GM12878 (cell line): ENCODE results near the gene JAML. TPM values are rescaled to one million over a fixed set of nuclear protein-coding genes. Genes with fewer than 3 reads are reported as not detected.

Experiments used
- ATAC-seq: fragments of 200-7000 bp; cut with Tn5 transposase; 3 replicates; pipeline ENCODE4 v1.9.1; 2020; ENCODE audit warnings: mild to moderate bottlenecking, moderate library complexity
- BruUV-seq: library from RNA; stranded (reverse); fragments of 400-500 nt; replicated peaks from 2 replicates; lab custom pipeline; 2021; lab: Mats Ljungman, UMichigan
- CTCF ChIA-PET: fragments of 300-600 bp; sonication (Branson Sonifier 250); formaldehyde crosslinking; extraction: SDS; loops from one replicate; lab custom pipeline; 2021; ENCODE audit warnings: inconsistent platforms; lab: Yijun Ruan, JAX
- POLR2A ChIA-PET: fragments of 350-600 bp; formaldehyde crosslinking; extraction: SDS; loops from one replicate; lab custom pipeline; 2021; ENCODE audit warnings: inconsistent platforms; lab: Charles Lee
- RAD21 ChIA-PET: fragments of 300-600 bp; sonication (Branson Sonifier 250); formaldehyde crosslinking; loops from one replicate; lab custom pipeline; 2023; ENCODE audit warnings: antibody characterized with exemption; ENCODE audit not compliant: unreplicated experiment; lab: Charles Lee
- SMC1A ChIA-PET: fragments of 300-600 bp; sonication (Branson Sonifier 250); formaldehyde crosslinking; loops from one replicate; lab custom pipeline; 2023; ENCODE audit not compliant: unreplicated experiment, uncharacterized antibody; lab: Charles Lee
- DNase-seq: peaks from one replicate; pipeline ENCODE4 v3.0.0-alpha.2; 2011; ENCODE audit warnings: low read depth, low spot score
- FAIRE-seq: peaks from 3 replicates; lab custom pipeline; 2011; peaks lifted over from hg19 to GRCh38; lab: Jason Lieb, UNC
- H2AFZ ChIP-seq: 2 replicates; pipeline ENCODE4 v1.6.0; 2011; ENCODE audit warnings: low read depth, low read length, control low read depth; ENCODE audit not compliant: control insufficient read depth
- H3K27ac ChIP-seq: 2 replicates; pipeline ENCODE4 v1.5.1; 2011; ENCODE audit warnings: control low read depth; ENCODE audit not compliant: control insufficient read depth, insufficient read depth
- H3K27me3 ChIP-seq, 2 experiments: replicated peaks in 1 of 2; 2 replicates each; pipeline versions ENCODE4 v1.6.0 to v1.6.1; 2011; ENCODE audit warnings: low read length in 1 of 2; ENCODE audit not compliant: control insufficient read depth in 2 of 2, insufficient read depth in 2 of 2
- H3K36me3 ChIP-seq, 2 experiments: 2 replicates each; pipeline ENCODE4 v1.5.1; 2011; ENCODE audit warnings: low read length in 1 of 2; ENCODE audit not compliant: control insufficient read depth in 2 of 2, insufficient read depth in 2 of 2
- H3K4me1 ChIP-seq: 2 replicates; pipeline ENCODE4 v1.6.1; 2011; ENCODE audit warnings: mild to moderate bottlenecking, low read length, moderate library complexity, mixed read lengths; ENCODE audit not compliant: control insufficient read depth, insufficient read depth
- H3K4me2 ChIP-seq: 2 replicates; pipeline ENCODE4 v1.6.0; 2011; ENCODE audit warnings: control low read depth; ENCODE audit not compliant: control insufficient read depth, insufficient read depth
- H3K4me3 ChIP-seq: fragments of 200-600 bp; sonication (generic); 2 replicates; pipeline ENCODE4 v1.5.1; 2016
- H3K79me2 ChIP-seq: 2 replicates; pipeline ENCODE4 v1.6.0; 2011; ENCODE audit warnings: low read length; ENCODE audit not compliant: control insufficient read depth, insufficient read depth
- H3K9ac ChIP-seq: 2 replicates; pipeline ENCODE4 v1.8.0; 2011; ENCODE audit warnings: low read length, control low read depth, mixed read lengths; ENCODE audit not compliant: control insufficient read depth, insufficient read depth
- H3K9me3 ChIP-seq: replicated peaks from 3 replicates; pipeline ENCODE4 v1.5.1; 2011; ENCODE audit warnings: mild to moderate bottlenecking, low read length; ENCODE audit not compliant: control insufficient read depth, insufficient read depth
- H4K20me1 ChIP-seq: 2 replicates; pipeline ENCODE4 v1.6.0; 2011; ENCODE audit not compliant: control insufficient read depth, insufficient read depth
- CHD1 ChIP-seq: IDR thresholded peaks from 2 replicates; pipeline ENCODE4 v1.6.1; 2012; ENCODE audit warnings: low read depth, low read length, improper control_type of control experiment
- CREB1 ChIP-seq: IDR thresholded peaks from 2 replicates; pipeline ENCODE4 v1.6.1; 2012; ENCODE audit warnings: low read depth, mild to moderate bottlenecking, inconsistent platforms
- E2F4 ChIP-seq: IDR thresholded peaks from 2 replicates; pipeline ENCODE4 v1.6.1; 2012; ENCODE audit warnings: low read depth, low read length, improper control_type of control experiment
- ELK1 ChIP-seq: IDR thresholded peaks from 2 replicates; pipeline ENCODE4 v1.6.1; 2012; ENCODE audit warnings: low read depth, low read length, improper control_type of control experiment
- ESRRA ChIP-seq: IDR thresholded peaks from 2 replicates; pipeline ENCODE4 v1.6.1; 2012; ENCODE audit warnings: mild to moderate bottlenecking, low read length, improper control_type of control experiment
- EZH2 ChIP-seq: IDR thresholded peaks from 2 replicates; pipeline ENCODE4 v1.6.1; 2012; ENCODE audit warnings: low read depth, mild to moderate bottlenecking, control low read depth, inconsistent platforms, low read length, borderline replicate concordance; ENCODE audit not compliant: control insufficient read depth
- MLLT1 ChIP-seq: fragments of 450-650 bp; IDR thresholded peaks from 2 replicates; pipeline ENCODE4 v1.6.1; 2016; ENCODE audit warnings: mild to moderate bottlenecking
- MYB ChIP-seq: fragments of 150-350 bp; IDR thresholded peaks from 2 replicates; pipeline ENCODE4 v1.6.1; 2014; ENCODE audit warnings: mild to moderate bottlenecking, low read depth, low read length, borderline replicate concordance
- MYC ChIP-seq: IDR thresholded peaks from 2 replicates; pipeline ENCODE4 v1.6.1; 2011; ENCODE audit warnings: mild to moderate bottlenecking, low read length, moderate library complexity, inconsistent platforms; ENCODE audit not compliant: insufficient read depth, insufficient replicate concordance, insufficient read length, severe bottlenecking
- PAX5 ChIP-seq: IDR thresholded peaks from 2 replicates; pipeline ENCODE4 v1.6.1; 2011; ENCODE audit warnings: low read depth, low read length, borderline replicate concordance
- POLR2AphosphoS5 ChIP-seq: IDR thresholded peaks from 2 replicates; pipeline ENCODE4 v1.6.1; 2011; ENCODE audit warnings: mild to moderate bottlenecking, low read length, inconsistent platforms
- SMAD5 ChIP-seq: IDR thresholded peaks from 2 replicates; pipeline ENCODE4 v1.6.1; 2016; ENCODE audit warnings: antibody characterized with exemption, low read depth
- TAF1 ChIP-seq: IDR thresholded peaks from 2 replicates; pipeline ENCODE4 v1.6.1; 2011; ENCODE audit warnings: mild to moderate bottlenecking, low read depth, low read length, borderline replicate concordance
- TBL1XR1 ChIP-seq: IDR thresholded peaks from 2 replicates; pipeline ENCODE4 v1.6.1; 2012; ENCODE audit warnings: low read depth, low read length, improper control_type of control experiment
- ZNF384 ChIP-seq: IDR thresholded peaks from 2 replicates; pipeline ENCODE4 v1.6.1; 2012; ENCODE audit warnings: low read depth, mild to moderate bottlenecking, low read length, improper control_type of control experiment, borderline replicate concordance
- WGBS: methylation state at CpG from one replicate; pipeline ENCODE4 v1.1.6; 2016; ENCODE audit warnings: low lambda C conversion rate; ENCODE audit not compliant: insufficient replicate concordance, insufficient coverage; ENCODE audit errors: missing lambda C conversion rate; 5-methylcytosine and 5-hydroxymethylcytosine counted together
- in situ Hi-C: fragments of 300-500 bp; cut with MboI; formaldehyde crosslinking; loops from 9 replicates; pipeline ENCODE4 v1.14.3; 2018; ENCODE audit warnings: mixed read lengths
- intact Hi-C: fragments of 100-400 bp; cut with micrococcal nuclease; formaldehyde crosslinking; loops from one replicate; pipeline ENCODE4 v1.14.2; 2022; ENCODE audit not compliant: unreplicated experiment
- polyA plus RNA-seq, 11 experiments: library from polyadenylated mRNA; depleted of rRNA in 4 of 11; unstranded in 6 of 11; stranded (reverse) in 5 of 11; fragments of >200 nt; fragmentation: Nextera tagmentation in 4 of 11; fragmentation: Illumina TruSeq in 1 of 11; extraction: Ambion mirVana in 4 of 11; extraction: Trizol in 1 of 11; gene quantifications; 1 replicate in 1 of 11; 2 replicates in 10 of 11; pipeline versions ENCODE4 v1.2.1 to v1.2.3, GENCODE V29; 2011 to 2016; ENCODE audit warnings: inconsistent platforms in 2 of 11, missing spikeins in 2 of 11, low read depth in 1 of 11
- total RNA-seq, 4 experiments: library from RNA; depleted of rRNA in 3 of 4; stranded (reverse); fragments of >200 nt in 3 of 4; fragmentation: Illumina TruSeq in 1 of 4; extraction: Trizol in 1 of 4; gene quantifications; 2 replicates each; pipeline versions ENCODE4 v1.2.1 to v1.2.3, GENCODE V29; 2013 to 2021

JAML gene
- total and polyA plus RNA-seq, 10 of the 15 experiments (the other 5 are each of a cell fraction or from before 2014, with no cell fraction given): 0.60 to 8.1 (median 3.5) TPM

DNA sequence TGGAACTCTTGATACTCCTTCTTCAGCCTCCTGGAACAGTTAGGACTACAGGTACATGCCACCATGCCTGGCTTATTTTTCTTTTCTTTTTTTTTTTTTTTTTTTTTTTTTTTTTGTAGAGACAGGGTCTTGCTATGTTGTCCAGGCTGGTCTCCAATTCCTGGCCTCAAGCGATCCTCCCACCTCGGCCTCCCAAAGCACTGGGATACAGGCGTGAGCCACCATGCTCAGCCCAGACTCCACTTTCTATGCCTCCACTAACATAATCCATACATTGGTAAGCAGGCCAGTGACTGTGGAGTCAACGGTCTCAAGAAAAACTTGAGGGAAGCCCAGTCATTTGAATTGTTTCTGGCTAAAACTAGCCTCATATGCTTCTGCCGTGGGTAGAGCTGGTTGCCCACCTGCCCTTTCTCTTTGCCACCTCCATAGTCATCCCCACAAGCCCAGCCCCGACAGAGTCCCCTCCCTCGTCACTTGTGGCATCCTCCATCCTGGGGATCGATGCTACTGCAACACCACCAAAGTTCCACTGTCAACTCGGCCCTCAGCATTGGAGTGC is 50.7 kb downstream of the JAML start:
- Histone ChIP-seq H3K9ac (no peak overlapping the region), H3K4me2 (no peak overlapping the region), H3K36me3 (no peaks in the 10 kb centered on the region), H4K20me1 (no peaks in the 10 kb centered on the region), H2AFZ (no peak overlapping the region)
- WGBS: 3% methylated on average over 6 of the region's 9 CpGs
- intact Hi-C loops: no loop called here
- RAD21 ChIA-PET: interaction anchor here (0.6 to 1.1 kb wide), 3 partner anchors 20 to 367 kb away, joined by 3 read pairs; no protein-coding TSS in a partner anchor
- POLR2A ChIA-PET: no interaction called here
- SMC1A ChIA-PET: no interaction called here
- ATAC-seq: no peak
- TF ChIP-seq CREB1 (no peak), TAF1 (no peak), SMAD5 (no peak), MYC (no peak), ESRRA (no peak), PAX5 (no peak), MYB (no peak), ZNF384 (no peak), MLLT1 (no peak), POLR2AphosphoS5 (no peak), TBL1XR1 (no peak), CHD1 (no peak), EZH2 (no peak), ELK1 (no peak), E2F4 (no peak)
- TF ChIP-seq, all 136 proteins: peak for 0
- in situ Hi-C loops: no loop called here
- no peaks in the 10 kb centered on the region for H3K9me3 ChIP-seq
- no peak overlapping the region for H3K27ac ChIP-seq
- no peak for DNase-seq
- no TSS peak for BruUV-seq
- CTCF ChIA-PET: interaction anchor here (1.0 to 1.9 kb wide), 3 partner anchors 8 to 26 kb away, joined by 3 to 10 read pairs (median 6); no protein-coding TSS in a partner anchor
- FAIRE-seq: no peak
- no peaks in the 10 kb centered on the region for H3K79me2 ChIP-seq
- H3K27me3 ChIP-seq: peaks cover 0 to 3% of the 10 kb centered on the region in 2 experiments; a peak in 1 of 4 replicates
- H3K4me3 ChIP-seq: no peak overlapping the region
- H3K4me1 ChIP-seq: no peaks in the 10 kb centered on the region
